ENCODE results near the gene EPHA2. TPM values are rescaled to one million over a fixed set of nuclear protein-coding genes. Genes with fewer than 3 reads are reported as not detected.

The EPHA2 gene
- total and polyA plus RNA-seq, 2 donors (not counting 3 experiments of a cell fraction or from before 2014, with no cell fraction given) = 141 to 147 TPM

- H3K79me2 ChIP-seq (ENCODE audit: control insufficient read depth, insufficient read depth, low read length) = no peaks in the 10 kb centered on the region
- intact Hi-C loops (cut with micrococcal nuclease) (no loop called here), dilution Hi-C loops (cut with MboI; ENCODE audit: extremely low pct_ligation_motif_present, low sequenced_read_pairs) (no loop called here)
- no peak overlapping the region for H3K9ac ChIP-seq (replicated peaks; ENCODE audit: extremely low read depth, insufficient read depth, low read length)
- H3K9me3 ChIP-seq (replicated peaks; ENCODE audit: control insufficient read depth, insufficient read depth, low read length) = no peaks in the 10 kb centered on the region
- no TSS peak for BruUV-seq (replicated peaks)
- ChIA-PET POLR2A (interaction anchor here (0.6 kb wide), 1 partner anchor 102 kb away, joined by 5 read pairs; no protein-coding TSS in a partner anchor), CTCF (interaction anchor here (0.6 to 13.2 kb wide), 9 partner anchors 12 to 643 kb away, joined by 3 to 353 read pairs (median 67); partner anchors contain the start of gene EPHA2)
- no peaks in the 10 kb centered on the region for H4K20me1 ChIP-seq (replicated peaks; ENCODE audit: control insufficient read depth, extremely low read depth, insufficient read depth, low read length)
- TF ChIP-seq CTCF (IDR thresholded peaks at IDR 0.05; ENCODE audit: extremely low read depth in 1 of 2, insufficient read depth in 1 of 2, low read depth in 1 of 2, low read length in 2 of 2) (no peak), POLR2AphosphoS5 (IDR thresholded peaks at IDR 0.05; ENCODE audit: insufficient read depth, low read depth, low read length) (no peak), MAX (IDR thresholded peaks at IDR 0.05; ENCODE audit: insufficient read depth, insufficient read length) (no peak), POLR2A (IDR thresholded peaks at IDR 0.05; ENCODE audit: low read depth, low read length) (no peak), GATA2 (IDR thresholded peaks at IDR 0.05; ENCODE audit: insufficient read depth, insufficient read length, low read depth, low read length) (no peak)
- no peak overlapping the region for H2AFZ ChIP-seq (ENCODE audit: low read depth, low read length)
- no peaks in the 10 kb centered on the region for H3K36me3 ChIP-seq (ENCODE audit: control insufficient read depth in 2 of 2, extremely low read depth in 1 of 2, insufficient read depth in 2 of 2, low read length in 2 of 2)
- DNase-seq (ENCODE audit: low read depth, low spot score) (no peak), FAIRE-seq (no peak)
- no peak overlapping the region for H3K4me3 ChIP-seq (replicated peaks in 1 of 3; ENCODE audit: insufficient read depth in 1 of 3, low read depth in 1 of 3, low read length in 3 of 3)
- H3K4me1 ChIP-seq (ENCODE audit: control insufficient read depth, extremely low read depth, insufficient read depth, low read length) = peaks cover 6% of the 10 kb centered on the region
- no peaks in the 10 kb centered on the region for H3K9me1 ChIP-seq (replicated peaks; ENCODE audit: control insufficient read depth, extremely low read depth, insufficient read depth, low read length)
- no peak overlapping the region for H3K27ac ChIP-seq (ENCODE audit: insufficient read depth, low read depth, low read length)
- H3K27me3 ChIP-seq (ENCODE audit: control insufficient read depth in 2 of 2, insufficient read depth in 2 of 2, low read length in 2 of 2) = no peaks in the 10 kb centered on the region
- no peak overlapping the region for H3K4me2 ChIP-seq (ENCODE audit: insufficient read depth, low read length)
Measured at GRCh38 chr1:16080422-16081150, 75.3 kb downstream of the EPHA2 start.

Measured in endothelial cell of umbilical vein (primary cell).